Measurements from ENCODE around the gene TRHDE. TPM values are rescaled to one million over a fixed set of nuclear protein-coding genes. Genes with fewer than 3 reads are reported as not detected.
A peak's percentile ranks its signal among the peaks of the same experiment; 100 is the strongest.

TRHDE gene
- total and polyA plus RNA-seq, 7 donors: 0.42 to 10.0 (median 2.9) TPM

GRCh38 chr12:72276181-72276805 lies 4.1 kb downstream of the TRHDE start:
- 38 to 75% methylated on average over 3 of the region's 3 CpGs for WGBS, 2 donors
- no peaks in the 10 kb centered on the region for H3K36me3 ChIP-seq
- H3K4me1 ChIP-seq: peaks cover 0 to 27% (median 20%) of the 10 kb centered on the region in 4 donors
- no peaks in the 10 kb centered on the region for H3K9me3 ChIP-seq
- no peak for DNase-seq
- peaks cover 16 to 46% (median 35%) of the 10 kb centered on the region in 3 donors for H3K27me3 ChIP-seq
- no peak overlapping the region for H3K4me3 ChIP-seq
- TF ChIP-seq EP300 (IDR thresholded peaks at IDR 0.05): no peak
- no peak overlapping the region for H3K27ac ChIP-seq
- intact Hi-C loops (cut with DNase I): no loop called here

- Histone ChIP-seq H3K36me3 (no peaks in the 10 kb centered on the region), H3K27me3 (peaks cover 16 to 36% (median 35%) of the 10 kb centered on the region in 3 donors)
- 46 to 68% methylated on average over 2 of the region's 2 CpGs for WGBS, 2 donors
Observed at GRCh38 chr12:72277415-72277814, 5.2 kb downstream of the TRHDE start.

GRCh38 chr12:72278894-72279293 lies 6.7 kb downstream of the TRHDE start:
- WGBS, 2 donors: 26 to 55% methylated on average over 2 of the region's 2 CpGs
- no peaks in the 10 kb centered on the region for H3K36me3 ChIP-seq
- DNase-seq: no peak
- H3K27me3 ChIP-seq: peaks cover 3 to 22% (median 21%) of the 10 kb centered on the region in 3 donors
- peaks cover 0 to 3% (median 1%) of the 10 kb centered on the region in 4 donors for H3K4me1 ChIP-seq
- intact Hi-C loops (cut with DNase I): no loop called here
- H3K9me3 ChIP-seq: no peaks in the 10 kb centered on the region
- H3K4me3 ChIP-seq: no peak overlapping the region
- no peak overlapping the region for H3K27ac ChIP-seq
- TF ChIP-seq POLR2A (IDR thresholded peaks at IDR 0.05) (no peak), POLR2AphosphoS5 (IDR thresholded peaks at IDR 0.05) (no peak), EP300 (IDR thresholded peaks at IDR 0.05) (no peak), CTCF (IDR thresholded peaks at IDR 0.05) (no peak)

More at GRCh38 chr12:72277415-72277814, 5.2 kb downstream of the TRHDE start:
- Histone ChIP-seq H3K9me3 (no peaks in the 10 kb centered on the region), H3K4me3 (no peak overlapping the region), H3K4me1 (peaks cover 0 to 18% (median 16%) of the 10 kb centered on the region in 4 donors), H3K27ac (no peak overlapping the region)
- intact Hi-C loops (cut with DNase I): no loop called here
- no peak for DNase-seq
- no peak for TF ChIP-seq EP300 (IDR thresholded peaks at IDR 0.05)
- TF ChIP-seq POLR2A (IDR thresholded peaks at IDR 0.05): no peak
- TF ChIP-seq CTCF (IDR thresholded peaks at IDR 0.05): no peak
- no peak for TF ChIP-seq POLR2AphosphoS5 (IDR thresholded peaks at IDR 0.05)

GRCh38 chr12:72281126-72281525 lies 9.0 kb downstream of the TRHDE start:
- no peak for DNase-seq
- Histone ChIP-seq H3K27ac (no peak overlapping the region), H3K36me3 (no peaks in the 10 kb centered on the region), H3K9me3 (no peaks in the 10 kb centered on the region), H3K4me1 (no peaks in the 10 kb centered on the region), H3K27me3 (peaks cover 0 to 10% (median 8%) of the 10 kb centered on the region in 3 donors), H3K4me3 (no peak overlapping the region)
- 47 to 53% methylated on average over 4 of the region's 4 CpGs for WGBS, 2 donors
- TF ChIP-seq CTCF (IDR thresholded peaks at IDR 0.05): no peak
- no peak for TF ChIP-seq POLR2A (IDR thresholded peaks at IDR 0.05)
- TF ChIP-seq POLR2AphosphoS5 (IDR thresholded peaks at IDR 0.05): no peak
- TF ChIP-seq EP300 (IDR thresholded peaks at IDR 0.05): no peak
- intact Hi-C loops (cut with DNase I): no loop called here

- peak in 2 of 4 experiments; percentile 21 to 23 for TF ChIP-seq CTCF (IDR thresholded peaks at IDR 0.05)
- TF ChIP-seq EP300 (IDR thresholded peaks at IDR 0.05): no peak
- TF ChIP-seq POLR2AphosphoS5 (IDR thresholded peaks at IDR 0.05): no peak
- no peak overlapping the region for H3K27ac ChIP-seq
- no peaks in the 10 kb centered on the region for H3K27me3 ChIP-seq
- no peak for DNase-seq
- no peaks in the 10 kb centered on the region for H3K36me3 ChIP-seq
- no peaks in the 10 kb centered on the region for H3K9me3 ChIP-seq
- H3K4me1 ChIP-seq: no peaks in the 10 kb centered on the region
- H3K4me3 ChIP-seq: no peak overlapping the region
- WGBS, 2 donors: 21 to 56% methylated on average over 1 of the region's 1 CpG
- intact Hi-C loops (cut with DNase I): no loop called here
Observed at GRCh38 chr12:72282721-72283120, 10.6 kb downstream of the TRHDE start.

All from sigmoid colon (tissue), 7 donors.